ENCODE data around the gene PHYH.
A peak's percentile ranks its signal among the peaks of the same experiment; 100 is the strongest.
"Not testable (repeated sequence)": the region's sequence is repeated elsewhere in the genome, so short reads cannot be mapped to it uniquely, and the experiment has no call there.

Gene PHYH

GRCh38 chr10:13319166-13319565, 19.3 kb upstream of the PHYH start:
- DNase-seq: no peak

- no peak for DNase-seq
Measured at GRCh38 chr10:13317474-13317873, 17.6 kb upstream of the PHYH start.

- no peak for DNase-seq
Measured at GRCh38 chr10:13316635-13317311, 16.9 kb upstream of the PHYH start.

GRCh38 chr10:13315361-13315760, 15.5 kb upstream of the PHYH start:
- DNase-seq: no peak

GRCh38 chr10:13311177-13311575, 11.3 kb upstream of the PHYH start:
- peak; percentile 6 for DNase-seq

GRCh38 chr10:13310518-13311176, 10.8 kb upstream of the PHYH start:
- DNase-seq: no peak

GRCh38 chr10:13309792-13310191, 9.9 kb upstream of the PHYH start:
- no peak for DNase-seq

- no peak for DNase-seq
Measured at GRCh38 chr10:13308096-13308495, 8.2 kb upstream of the PHYH start.

- DNase-seq: no peak
Measured at GRCh38 chr10:13306103-13306502, 6.2 kb upstream of the PHYH start.

GRCh38 chr10:13302821-13303555, 3.1 kb upstream of the PHYH start:
- no peak for DNase-seq

GRCh38 chr10:13298748-13299436, 972 bp downstream of the PHYH start:
- DNase-seq: no peak

GRCh38 chr10:13296476-13296875, 3.4 kb downstream of the PHYH start:
- no peak for DNase-seq

GRCh38 chr10:13294784-13295183, 5.1 kb downstream of the PHYH start:
- no peak for DNase-seq

GRCh38 chr10:13291821-13292773, 7.8 kb downstream of the PHYH start:
- DNase-seq: no peak

GRCh38 chr10:13291061-13291460, 8.8 kb downstream of the PHYH start:
- peak; percentile 77 for DNase-seq

- DNase-seq: no peak
Measured at GRCh38 chr10:13284050-13284449, 15.8 kb downstream of the PHYH start.

- DNase-seq: not testable (repeated sequence)
Measured at GRCh38 chr10:13282348-13282747, 17.5 kb downstream of the PHYH start.

GRCh38 chr10:13276749-13277365, 23.0 kb downstream of the PHYH start:
- DNase-seq: no peak

GRCh38 chr10:13276146-13276545, 23.7 kb downstream of the PHYH start:
- not testable (repeated sequence) for DNase-seq

GRCh38 chr10:13272164-13272571, 27.7 kb downstream of the PHYH start:
- DNase-seq: no peak

GRCh38 chr10:13271552-13272163, 28.2 kb downstream of the PHYH start:
- peak; percentile 21 for DNase-seq

Measured in fibroblast of skin of right biceps (primary cell).